ENCODE results near the gene BANF1.
A peak's percentile ranks its signal among the peaks of the same experiment; 100 is the strongest.

Gene BANF1

GRCh38 chr11:66035653-66036333 lies 33.5 kb downstream of the BANF1 start:
- TF ChIP-seq CTCF (IDR thresholded peaks at IDR 0.05; ENCODE audit: low read depth, low read length) (no peak), MAX (IDR thresholded peaks at IDR 0.05; ENCODE audit: low read depth, low read length) (no peak), MYC (IDR thresholded peaks at IDR 0.05; ENCODE audit: low read depth, low read length) (no peak), POLR2A (IDR thresholded peaks at IDR 0.05; ENCODE audit: extremely low read depth, insufficient read length) (no peak)
- no peak for DNase-seq (ENCODE audit: low read depth)
- no peak overlapping the region for H3K4me3 ChIP-seq (ENCODE audit: low read depth, low read length)

- no peak overlapping the region for H3K4me3 ChIP-seq (ENCODE audit: low read depth, low read length)
- peak; percentile 74 for DNase-seq (ENCODE audit: low read depth)
- no peak for TF ChIP-seq POLR2A (IDR thresholded peaks at IDR 0.05; ENCODE audit: extremely low read depth, insufficient read length)
- no peak for TF ChIP-seq MAX (IDR thresholded peaks at IDR 0.05; ENCODE audit: low read depth, low read length)
- no peak for TF ChIP-seq CTCF (IDR thresholded peaks at IDR 0.05; ENCODE audit: low read depth, low read length)
- TF ChIP-seq MYC (IDR thresholded peaks at IDR 0.05; ENCODE audit: low read depth, low read length): no peak
These were observed 34.0 kb downstream of the BANF1 start for GRCh38 chr11:66036334-66036710.

GRCh38 chr11:66037327-66037726 lies 35.0 kb downstream of the BANF1 start:
- no peak for TF ChIP-seq MYC (IDR thresholded peaks at IDR 0.05; ENCODE audit: low read depth, low read length)
- no peak for TF ChIP-seq POLR2A (IDR thresholded peaks at IDR 0.05; ENCODE audit: extremely low read depth, insufficient read length)
- TF ChIP-seq CTCF (IDR thresholded peaks at IDR 0.05; ENCODE audit: low read depth, low read length): no peak
- no peak for TF ChIP-seq MAX (IDR thresholded peaks at IDR 0.05; ENCODE audit: low read depth, low read length)
- H3K4me3 ChIP-seq (ENCODE audit: low read depth, low read length): no peak overlapping the region
- DNase-seq (ENCODE audit: low read depth): no peak

GRCh38 chr11:66039765-66040164 lies 37.5 kb downstream of the BANF1 start:
- no peak overlapping the region for H3K4me3 ChIP-seq (ENCODE audit: low read depth, low read length)
- no peak for TF ChIP-seq MYC (IDR thresholded peaks at IDR 0.05; ENCODE audit: low read depth, low read length)
- TF ChIP-seq CTCF (IDR thresholded peaks at IDR 0.05; ENCODE audit: low read depth, low read length): no peak
- no peak for TF ChIP-seq MAX (IDR thresholded peaks at IDR 0.05; ENCODE audit: low read depth, low read length)
- no peak for TF ChIP-seq POLR2A (IDR thresholded peaks at IDR 0.05; ENCODE audit: extremely low read depth, insufficient read length)
- DNase-seq (ENCODE audit: low read depth): no peak

GRCh38 chr11:66042227-66042995 lies 40.1 kb downstream of the BANF1 start:
- DNase-seq (ENCODE audit: low read depth): no peak
- no peak overlapping the region for H3K4me3 ChIP-seq (ENCODE audit: low read depth, low read length)
- TF ChIP-seq CTCF (IDR thresholded peaks at IDR 0.05; ENCODE audit: low read depth, low read length): no peak
- TF ChIP-seq POLR2A (IDR thresholded peaks at IDR 0.05; ENCODE audit: extremely low read depth, insufficient read length): no peak
- TF ChIP-seq MAX (IDR thresholded peaks at IDR 0.05; ENCODE audit: low read depth, low read length): no peak
- TF ChIP-seq MYC (IDR thresholded peaks at IDR 0.05; ENCODE audit: low read depth, low read length): no peak

Measured in NB4 (cell line).